Left ventricle myocardium inferior (tissue), 1 donor: ENCODE data around the gene RALGPS1. TPM values are rescaled to one million over a fixed set of nuclear protein-coding genes. Genes with fewer than 3 reads are reported as not detected.

Source experiments
- DNase-seq: peaks from one replicate; pipeline ENCODE4 v3.0.0-alpha.2; 2020
- H3K27ac ChIP-seq: fragments of 200-600 bp; replicated peaks from 2 replicates; pipeline ENCODE4 v1.8.0; 2021
- H3K27me3 ChIP-seq: fragments of 200-600 bp; 2 replicates; pipeline ENCODE4 v1.8.0; 2021; ENCODE audit warnings: low read depth
- H3K36me3 ChIP-seq: fragments of 200-600 bp; 2 replicates; pipeline ENCODE4 v1.8.0; 2021
- H3K4me1 ChIP-seq: fragments of 200-600 bp; 2 replicates; pipeline ENCODE4 v1.8.0; 2021
- H3K4me3 ChIP-seq: fragments of 200-600 bp; 2 replicates; pipeline ENCODE4 v1.8.0; 2021; ENCODE audit warnings: mild to moderate bottlenecking, moderate library complexity
- H3K9me3 ChIP-seq: fragments of 200-600 bp; replicated peaks from 2 replicates; pipeline ENCODE4 v1.8.0; 2021
- CTCF ChIP-seq: fragments of 200-600 bp; IDR thresholded peaks from 2 replicates; pipeline ENCODE4 v1.8.0; 2021; ENCODE audit warnings: antibody characterized with exemption, mild to moderate bottlenecking, borderline replicate concordance
- intact Hi-C: fragments of 100-400 bp; cut with micrococcal nuclease; formaldehyde crosslinking; loops from one replicate; pipeline ENCODE4 v1.11.0; 2022
- total RNA-seq: library from RNA; stranded (reverse); fragmentation: NEBNext Ultra II Directional; extraction: Animal tissue kit (Norgen Biotek cat#: 25700); gene quantifications from one replicate; pipeline ENCODE4 v1.2.1, GENCODE V29; 2021
- donor health status: DM: no; HTN: yes; CAD: no; lungs with severe emphysema.

The RALGPS1 gene
- total RNA-seq, 1 donor from 2014 or later: 18.9 TPM

GRCh38 chr9:127112056-127112455 lies 197.5 kb downstream of the RALGPS1 start:
- TF ChIP-seq CTCF: no peak
- peak overlapping the region; percentile 48 for H3K27ac ChIP-seq
- intact Hi-C loops: no loop called here
- H3K36me3 ChIP-seq: peaks cover 14% of the 10 kb centered on the region
- no peaks in the 10 kb centered on the region for H3K9me3 ChIP-seq
- peak; percentile 63 for DNase-seq
- peaks cover 98% of the 10 kb centered on the region for H3K4me1 ChIP-seq
- H3K27me3 ChIP-seq: no peaks in the 10 kb centered on the region
- H3K4me3 ChIP-seq: no peak overlapping the region

DNA sequence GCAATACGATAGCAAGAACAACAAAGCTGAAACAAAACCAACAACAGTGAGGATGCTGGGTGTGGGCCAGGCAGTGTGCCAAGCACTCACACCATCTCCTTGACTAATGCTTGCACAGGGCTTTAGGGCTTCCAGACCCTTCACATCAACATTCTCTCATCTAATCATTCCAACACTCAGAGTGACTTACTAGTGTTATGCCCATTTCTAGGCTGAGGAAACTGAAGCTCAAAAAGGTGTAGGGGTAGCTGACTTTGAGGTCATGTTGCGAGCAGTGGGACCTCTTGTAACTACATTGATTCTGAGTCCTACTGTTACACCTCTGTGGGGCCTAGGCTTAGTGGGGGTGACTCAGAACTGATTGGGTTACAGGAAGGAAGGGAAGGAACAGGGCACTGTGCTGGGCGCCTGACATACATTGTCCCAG lies 198.2 kb downstream of the RALGPS1 start:
- Histone ChIP-seq H3K27me3 (no peaks in the 10 kb centered on the region), H3K27ac (peak overlapping the region; percentile 48), H3K4me3 (no peak overlapping the region), H3K9me3 (no peaks in the 10 kb centered on the region), H3K36me3 (peaks cover 7% of the 10 kb centered on the region), H3K4me1 (peaks cover 98% of the 10 kb centered on the region)
- no peak for TF ChIP-seq CTCF
- no peak for DNase-seq
- intact Hi-C loops: no loop called here

- no peak for TF ChIP-seq CTCF
- Histone ChIP-seq H3K27ac (peak overlapping the region; percentile 48), H3K4me3 (no peak overlapping the region), H3K4me1 (peaks cover 98% of the 10 kb centered on the region), H3K27me3 (no peaks in the 10 kb centered on the region), H3K36me3 (peaks cover under 1% of the 10 kb centered on the region), H3K9me3 (no peaks in the 10 kb centered on the region)
- intact Hi-C loops: no loop called here
- no peak for DNase-seq
Observed at GRCh38 chr9:127113191-127113972, 198.8 kb downstream of the RALGPS1 start.

- no peaks in the 10 kb centered on the region for H3K9me3 ChIP-seq
- DNase-seq: no peak
- intact Hi-C loops: no loop called here
- peaks cover 98% of the 10 kb centered on the region for H3K4me1 ChIP-seq
- no peak for TF ChIP-seq CTCF
- no peak overlapping the region for H3K4me3 ChIP-seq
- H3K36me3 ChIP-seq: peaks cover 2% of the 10 kb centered on the region
- H3K27ac ChIP-seq: peak overlapping the region; percentile 48
- H3K27me3 ChIP-seq: no peaks in the 10 kb centered on the region
Observed at GRCh38 chr9:127114606-127115005, 200.0 kb downstream of the RALGPS1 start.

DNA sequence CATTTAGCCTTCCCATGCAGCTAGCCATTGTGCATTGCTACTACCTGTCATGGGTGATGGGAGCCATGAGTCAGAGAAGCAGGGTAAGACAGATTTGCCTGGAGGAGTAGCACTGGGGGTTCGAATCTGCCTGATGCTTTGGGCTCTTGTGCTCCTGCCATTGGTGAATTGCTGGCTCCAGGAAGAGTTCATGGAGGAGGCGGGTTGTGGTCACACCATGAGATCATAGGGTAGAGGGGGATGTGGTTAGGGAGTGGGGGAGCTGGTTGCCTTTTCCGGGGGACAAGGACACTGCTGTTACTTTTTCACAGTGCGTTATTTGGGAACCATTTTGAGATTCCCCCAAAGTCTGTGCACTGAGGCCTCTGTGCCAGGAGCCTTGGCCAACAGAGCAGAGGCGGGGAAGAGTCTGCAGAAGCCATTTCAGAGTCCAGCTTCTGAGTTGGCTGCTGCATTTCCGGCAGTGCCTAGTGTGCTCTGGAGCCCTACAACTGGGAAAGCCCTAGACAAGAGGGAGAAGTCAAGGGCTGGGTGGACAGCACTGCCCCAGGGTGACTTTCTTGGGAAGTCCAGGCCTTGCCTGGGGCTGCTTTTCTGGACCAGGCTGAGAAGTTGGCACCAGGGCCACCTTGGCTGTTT lies 201.6 kb downstream of the RALGPS1 start:
- Histone ChIP-seq H3K4me3 (no peak overlapping the region), H3K36me3 (peaks cover 5% of the 10 kb centered on the region), H3K27me3 (no peaks in the 10 kb centered on the region), H3K4me1 (peaks cover 98% of the 10 kb centered on the region), H3K9me3 (no peaks in the 10 kb centered on the region), H3K27ac (peak overlapping the region; percentile 49)
- intact Hi-C loops: no loop called here
- no peak for TF ChIP-seq CTCF
- DNase-seq: no peak
